LNCaP clone FGC (cell line): ENCODE results near the gene RAPH1.

Experiments used
- DNase-seq: peaks from one replicate; pipeline ENCODE4 v3.0.0-alpha.2; 2011; ENCODE audit warnings: low read depth
- H3K4me3 ChIP-seq: 2 replicates; pipeline ENCODE4 v1.5.1; 2011; ENCODE audit warnings: mild to moderate bottlenecking, low read depth, low read length, control low read depth
- TF ChIP-seq, protein P1 (sequence below): IDR thresholded peaks from 2 replicates; pipeline ENCODE4 v1.5.1; 2012; ENCODE audit warnings: mild to moderate bottlenecking; ENCODE audit not compliant: control insufficient read depth, insufficient read depth; ENCODE audit errors: extremely low read depth

RAPH1 gene

DNA sequence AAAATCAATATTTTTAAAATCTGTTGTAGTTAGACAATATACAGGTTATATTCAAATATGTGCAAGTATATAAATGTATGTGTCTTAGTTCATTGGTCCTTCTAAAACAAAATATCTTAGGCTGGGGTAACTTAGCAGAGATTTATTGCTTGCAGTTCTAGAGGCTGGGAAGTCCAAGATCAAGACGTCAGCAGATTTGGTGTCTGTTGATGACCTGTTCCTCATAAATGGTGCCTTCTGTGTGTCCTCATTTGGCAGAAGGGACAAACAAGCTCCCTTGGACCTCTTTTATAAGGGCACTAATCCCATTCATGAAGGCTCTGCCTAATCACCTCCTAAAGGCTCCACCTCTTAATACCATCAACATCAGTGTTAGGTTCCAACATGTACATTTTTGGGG is 175.7 kb downstream of the RAPH1 start:
- DNase-seq = no peak
- no peak overlapping the region for H3K4me3 ChIP-seq
- TF ChIP-seq, protein P1, sequence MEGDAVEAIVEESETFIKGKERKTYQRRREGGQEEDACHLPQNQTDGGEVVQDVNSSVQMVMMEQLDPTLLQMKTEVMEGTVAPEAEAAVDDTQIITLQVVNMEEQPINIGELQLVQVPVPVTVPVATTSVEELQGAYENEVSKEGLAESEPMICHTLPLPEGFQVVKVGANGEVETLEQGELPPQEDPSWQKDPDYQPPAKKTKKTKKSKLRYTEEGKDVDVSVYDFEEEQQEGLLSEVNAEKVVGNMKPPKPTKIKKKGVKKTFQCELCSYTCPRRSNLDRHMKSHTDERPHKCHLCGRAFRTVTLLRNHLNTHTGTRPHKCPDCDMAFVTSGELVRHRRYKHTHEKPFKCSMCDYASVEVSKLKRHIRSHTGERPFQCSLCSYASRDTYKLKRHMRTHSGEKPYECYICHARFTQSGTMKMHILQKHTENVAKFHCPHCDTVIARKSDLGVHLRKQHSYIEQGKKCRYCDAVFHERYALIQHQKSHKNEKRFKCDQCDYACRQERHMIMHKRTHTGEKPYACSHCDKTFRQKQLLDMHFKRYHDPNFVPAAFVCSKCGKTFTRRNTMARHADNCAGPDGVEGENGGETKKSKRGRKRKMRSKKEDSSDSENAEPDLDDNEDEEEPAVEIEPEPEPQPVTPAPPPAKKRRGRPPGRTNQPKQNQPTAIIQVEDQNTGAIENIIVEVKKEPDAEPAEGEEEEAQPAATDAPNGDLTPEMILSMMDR = no peak

DNA sequence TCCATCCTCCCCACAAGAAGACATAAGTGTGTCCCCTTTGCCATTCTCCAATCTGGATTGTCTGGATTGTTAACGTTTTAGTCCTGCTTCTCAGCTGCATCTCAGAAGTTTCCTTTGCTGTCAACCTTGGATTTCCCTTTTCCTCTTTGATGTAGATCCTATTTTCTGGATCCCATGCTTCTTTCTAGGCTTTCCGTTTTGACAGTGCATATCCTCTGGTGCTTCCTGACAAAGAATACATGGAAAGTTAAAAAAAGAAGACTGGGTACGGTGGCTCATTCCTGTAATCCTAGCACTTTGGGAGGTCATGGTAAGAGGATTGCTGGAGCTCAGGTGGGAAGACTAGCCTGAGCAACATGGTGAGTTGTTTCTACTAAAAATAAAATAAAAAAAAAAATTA is 180.1 kb downstream of the RAPH1 start:
- no peak overlapping the region for H3K4me3 ChIP-seq
- DNase-seq = no peak
- TF ChIP-seq, protein P1 = no peak

DNA sequence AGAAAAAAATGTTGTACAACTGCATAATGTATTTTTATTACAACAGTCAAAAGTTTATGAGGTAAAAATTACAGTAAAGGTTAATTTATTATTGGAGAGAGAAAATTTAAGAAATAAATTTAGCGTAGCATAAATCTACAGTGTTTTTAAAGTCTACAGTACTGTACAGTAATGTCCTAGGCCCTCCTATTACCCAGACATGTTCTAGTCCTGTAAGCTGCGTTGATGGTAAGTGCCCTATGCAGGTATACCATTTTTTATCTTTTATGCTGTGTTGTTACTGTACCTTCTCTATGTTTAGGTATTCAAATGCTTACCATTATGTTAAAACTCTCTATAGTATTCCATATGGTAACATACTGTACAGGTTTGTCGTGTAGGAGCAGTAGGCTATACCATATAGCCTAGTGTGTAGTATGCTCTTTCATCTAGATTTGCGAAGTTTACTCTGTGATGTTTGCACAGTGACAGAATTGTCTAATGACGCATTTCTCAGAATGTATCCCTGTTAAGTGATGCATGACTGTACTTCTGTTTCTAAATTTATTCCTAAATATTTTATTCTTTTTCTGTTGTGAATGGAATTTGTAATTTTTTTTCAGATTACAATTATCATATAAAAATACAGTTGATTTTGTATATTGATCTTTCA is 182.4 kb downstream of the RAPH1 start:
- no peak for DNase-seq
- H3K4me3 ChIP-seq = no peak overlapping the region
- TF ChIP-seq, protein P1 = no peak

DNA sequence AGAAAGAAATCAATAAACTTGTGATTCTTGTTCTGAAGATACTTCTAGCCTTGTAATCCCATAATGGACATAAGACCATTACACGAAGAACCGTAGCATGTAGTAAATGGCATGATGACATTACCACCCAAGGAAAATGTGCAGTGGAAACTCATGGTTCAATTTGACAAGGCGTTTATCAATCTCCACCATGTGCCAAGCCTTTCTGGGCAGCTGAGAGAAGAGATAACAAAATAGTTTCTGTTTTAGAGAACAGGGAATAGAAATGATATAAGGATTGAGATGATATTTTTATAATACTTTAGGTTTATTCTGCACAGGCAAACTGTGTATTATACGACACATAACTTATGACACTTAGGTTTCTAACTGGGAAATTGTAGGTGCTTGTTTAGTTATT is 187.7 kb downstream of the RAPH1 start:
- TF ChIP-seq, protein P1 = no peak
- no peak overlapping the region for H3K4me3 ChIP-seq
- no peak for DNase-seq

DNA sequence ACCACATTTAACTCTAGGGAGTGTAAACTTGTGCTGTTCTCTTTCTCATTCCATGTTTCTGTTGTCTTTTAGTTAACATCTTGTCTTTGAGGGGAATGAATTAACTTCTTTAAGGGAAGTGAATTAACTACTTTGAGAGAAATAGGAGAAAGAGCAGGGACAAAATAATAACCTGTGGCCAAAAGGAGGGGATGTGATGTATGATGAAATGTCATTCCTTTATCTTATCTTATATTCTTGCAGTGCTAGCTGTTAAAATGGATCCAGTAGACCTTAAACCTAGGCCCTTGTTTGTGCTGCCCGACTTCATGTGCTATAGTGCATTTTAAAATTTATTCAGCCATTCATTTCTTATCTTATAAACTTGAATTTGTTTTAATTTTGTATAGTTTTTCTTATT is 188.5 kb downstream of the RAPH1 start:
- DNase-seq = no peak
- no peak overlapping the region for H3K4me3 ChIP-seq
- TF ChIP-seq, protein P1 = no peak

DNA sequence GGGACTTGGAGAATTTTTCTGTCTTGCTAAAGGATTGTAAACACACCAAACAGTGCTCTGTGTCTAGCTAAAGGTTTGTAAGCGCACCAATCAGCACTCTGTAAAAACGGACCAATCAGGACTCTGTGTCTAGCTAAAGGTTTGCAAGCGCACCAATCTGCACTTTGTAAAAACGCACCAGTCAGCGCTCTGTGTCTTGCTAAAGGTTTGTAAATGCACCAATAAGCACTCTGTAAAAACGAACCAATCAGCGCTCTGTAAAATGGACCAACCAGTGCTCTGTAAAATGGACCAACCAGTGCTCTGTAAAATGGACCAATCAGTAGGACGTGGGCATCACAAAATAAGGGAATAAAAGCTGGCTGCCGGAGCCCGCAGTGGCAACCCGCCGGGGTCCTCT is 190.4 kb downstream of the RAPH1 start:
- DNase-seq = no peak
- no peak overlapping the region for H3K4me3 ChIP-seq
- TF ChIP-seq, protein P1 = no peak
